Neural progenitor cell (in vitro differentiated cells): ENCODE measurements around the gene DEDD. TPM values are rescaled to one million over a fixed set of nuclear protein-coding genes. Genes with fewer than 3 reads are reported as not detected.

Experiments used
- DNase-seq: peaks from one replicate; pipeline ENCODE4 v3.0.0-alpha.2; 2016; ENCODE audit warnings: low spot score
- H2AFZ ChIP-seq: fragments of 200-600 bp; sonication (generic); replicated peaks from 2 replicates; pipeline ENCODE4 v1.6.1; 2016; ENCODE audit warnings: antibody characterized with exemption
- H3F3A ChIP-seq: fragments of 200-600 bp; sonication (generic); 2 replicates; pipeline ENCODE4 v1.6.1; 2016; ENCODE audit warnings: antibody characterized with exemption, low read depth
- H3K27ac ChIP-seq: fragments of 200-600 bp; sonication (generic); 2 replicates; pipeline ENCODE4 v1.5.1; 2016; ENCODE audit warnings: mild to moderate bottlenecking
- H3K27me3 ChIP-seq: fragments of 200-600 bp; sonication (generic); 2 replicates; pipeline ENCODE4 v1.6.1; 2016; ENCODE audit warnings: mild to moderate bottlenecking, moderate library complexity
- H3K36me3 ChIP-seq: fragments of 200-600 bp; sonication (generic); 2 replicates; pipeline ENCODE4 v1.5.1; 2016
- H3K4me1 ChIP-seq: fragments of 200-600 bp; sonication (generic); 2 replicates; pipeline ENCODE4 v1.6.1; 2016; ENCODE audit warnings: mixed run types
- H3K4me2 ChIP-seq: fragments of 200-600 bp; sonication (generic); 2 replicates; pipeline ENCODE4 v1.6.1; 2016
- H3K4me3 ChIP-seq: fragments of 200-600 bp; sonication (generic); 2 replicates; pipeline ENCODE4 v1.5.1; 2016
- H3K79me2 ChIP-seq: fragments of 200-600 bp; sonication (generic); 2 replicates; pipeline ENCODE4 v1.6.1; 2016; ENCODE audit warnings: low read depth
- H3K9ac ChIP-seq: fragments of 200-600 bp; sonication (generic); 2 replicates; pipeline ENCODE4 v1.6.1; 2016
- H3K9me3 ChIP-seq: fragments of 200-600 bp; sonication (generic); 2 replicates; pipeline ENCODE4 v1.5.1; 2016; ENCODE audit warnings: low read depth
- H4K20me1 ChIP-seq: fragments of 200-600 bp; sonication (generic); 2 replicates; pipeline ENCODE4 v1.6.1; 2016; ENCODE audit warnings: low read depth
- H3K27ac Mint-ChIP-seq: 3 replicates; pipeline ENCODE4 v1.8.0; 2021; ENCODE audit warnings: mixed read lengths
- H3K27me3 Mint-ChIP-seq: 2 replicates; pipeline ENCODE4 v1.8.0; 2022; ENCODE audit warnings: low read depth, mild to moderate bottlenecking, inconsistent platforms, moderate library complexity, mixed read lengths; ENCODE audit not compliant: insufficient read depth
- H3K36me3 Mint-ChIP-seq: 3 replicates; pipeline ENCODE4 v1.8.0; 2021; ENCODE audit warnings: mixed read lengths
- H3K4me1 Mint-ChIP-seq: 3 replicates; pipeline ENCODE4 v1.8.0; 2021; ENCODE audit warnings: mixed read lengths
- H3K4me3 Mint-ChIP-seq: 3 replicates; pipeline ENCODE4 v1.8.0; 2021; ENCODE audit warnings: mild to moderate bottlenecking, moderate library complexity, mixed read lengths
- H3K9me3 Mint-ChIP-seq: 3 replicates; pipeline ENCODE4 v1.8.0; 2020; ENCODE audit warnings: mixed read lengths
- EZH2 ChIP-seq: fragments of 200-600 bp; sonication (generic); IDR thresholded peaks from 2 replicates; pipeline ENCODE4 v1.6.1; 2017; ENCODE audit warnings: antibody characterized with exemption, mild to moderate bottlenecking, moderate library complexity
- EZH2phosphoT487 ChIP-seq: fragments of 200-600 bp; sonication (generic); IDR thresholded peaks from 2 replicates; pipeline ENCODE4 v1.6.1; 2017; ENCODE audit warnings: antibody characterized with exemption
- total RNA-seq: library from RNA; depleted of rRNA; stranded (reverse); fragments of >200 nt; gene quantifications from 2 replicates; pipeline ENCODE4 v1.2.3, GENCODE V29; 2015; ENCODE audit warnings: low replicate concordance
- TF ChIP-seq, protein P1 (sequence below): fragments of 200-600 bp; sonication (generic); IDR thresholded peaks from 2 replicates; pipeline ENCODE4 v1.5.1; 2017; ENCODE audit warnings: antibody characterized with exemption, mild to moderate bottlenecking

DEDD gene
- total RNA-seq, 1 donor from 2014 or later, result 29.7 TPM

DNA sequence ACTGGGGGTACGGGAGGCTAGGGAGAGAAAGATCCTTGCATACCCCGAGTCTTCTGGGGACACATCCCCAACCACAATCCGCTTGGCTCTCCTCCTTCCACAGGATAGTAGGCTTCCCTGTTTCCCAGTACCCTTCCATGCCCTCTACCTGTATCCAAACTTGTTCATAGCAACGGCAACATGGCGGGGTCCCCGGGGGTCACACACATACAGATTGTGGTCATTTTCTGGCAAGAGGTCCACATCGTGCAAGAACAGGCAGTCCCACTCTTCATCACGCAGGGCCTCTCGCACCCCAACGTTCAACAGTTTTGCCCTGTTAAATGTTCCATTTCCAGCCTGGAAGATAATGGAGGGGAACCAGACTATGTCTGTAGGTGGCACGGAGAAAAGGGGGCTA, 41.2 kb upstream of the DEDD start:
- Histone ChIP-seq H3K9ac (no peak overlapping the region), H3F3A (peaks cover 10% of the 10 kb centered on the region), H3K27ac (no peak overlapping the region), H2AFZ (no peak overlapping the region), H3K4me2 (no peak overlapping the region), H3K4me3 (no peak overlapping the region), H4K20me1 (no peaks in the 10 kb centered on the region), H3K27me3 (peaks cover 9% of the 10 kb centered on the region), H3K4me1 (no peaks in the 10 kb centered on the region), H3K36me3 (no peaks in the 10 kb centered on the region), H3K9me3 (no peaks in the 10 kb centered on the region), H3K79me2 (no peaks in the 10 kb centered on the region)
- Mint-ChIP-seq H3K9me3 (no peaks in the 10 kb centered on the region), H3K27me3 (no peaks in the 10 kb centered on the region), H3K4me1 (peaks cover 24% of the 10 kb centered on the region), H3K27ac (no peak overlapping the region), H3K4me3 (peak overlapping the region; percentile 11), H3K36me3 (peaks cover 29% of the 10 kb centered on the region)
- no peak for DNase-seq
- TF ChIP-seq EZH2phosphoT487 (no peak), EZH2 (no peak)
- TF ChIP-seq, protein P1, sequence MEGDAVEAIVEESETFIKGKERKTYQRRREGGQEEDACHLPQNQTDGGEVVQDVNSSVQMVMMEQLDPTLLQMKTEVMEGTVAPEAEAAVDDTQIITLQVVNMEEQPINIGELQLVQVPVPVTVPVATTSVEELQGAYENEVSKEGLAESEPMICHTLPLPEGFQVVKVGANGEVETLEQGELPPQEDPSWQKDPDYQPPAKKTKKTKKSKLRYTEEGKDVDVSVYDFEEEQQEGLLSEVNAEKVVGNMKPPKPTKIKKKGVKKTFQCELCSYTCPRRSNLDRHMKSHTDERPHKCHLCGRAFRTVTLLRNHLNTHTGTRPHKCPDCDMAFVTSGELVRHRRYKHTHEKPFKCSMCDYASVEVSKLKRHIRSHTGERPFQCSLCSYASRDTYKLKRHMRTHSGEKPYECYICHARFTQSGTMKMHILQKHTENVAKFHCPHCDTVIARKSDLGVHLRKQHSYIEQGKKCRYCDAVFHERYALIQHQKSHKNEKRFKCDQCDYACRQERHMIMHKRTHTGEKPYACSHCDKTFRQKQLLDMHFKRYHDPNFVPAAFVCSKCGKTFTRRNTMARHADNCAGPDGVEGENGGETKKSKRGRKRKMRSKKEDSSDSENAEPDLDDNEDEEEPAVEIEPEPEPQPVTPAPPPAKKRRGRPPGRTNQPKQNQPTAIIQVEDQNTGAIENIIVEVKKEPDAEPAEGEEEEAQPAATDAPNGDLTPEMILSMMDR, result no peak

DNA sequence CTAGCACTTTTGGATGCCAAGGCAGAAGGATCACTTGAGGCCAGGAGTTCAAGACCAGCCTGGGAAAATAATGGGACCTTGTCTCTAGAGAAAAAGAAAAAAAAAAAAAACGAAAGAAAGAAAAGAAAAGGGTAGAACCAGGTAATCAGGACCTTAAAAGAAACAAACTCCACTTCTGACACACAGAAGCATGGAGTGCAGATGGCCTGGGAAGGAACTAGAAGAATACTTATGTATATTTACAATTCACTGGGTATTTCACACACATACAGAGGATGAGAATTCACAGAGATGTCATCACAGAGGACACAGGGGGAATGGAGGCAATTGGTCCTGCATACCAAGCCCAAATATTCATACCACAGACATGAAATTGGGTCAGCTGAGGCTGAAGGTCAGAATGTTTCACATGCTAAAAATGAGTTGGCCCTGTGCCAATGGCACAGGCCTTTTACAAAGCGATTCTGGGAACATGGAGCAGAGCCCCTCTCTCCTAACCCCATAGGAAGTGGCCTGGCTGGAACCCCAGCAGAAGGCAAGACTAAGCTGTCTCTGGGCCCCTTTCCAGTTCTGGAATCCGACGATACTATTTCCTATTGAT, 40.4 kb upstream of the DEDD start:
- Histone ChIP-seq H4K20me1 (no peaks in the 10 kb centered on the region), H3K79me2 (no peaks in the 10 kb centered on the region), H3K9ac (no peak overlapping the region), H3K4me3 (no peak overlapping the region), H3K4me2 (no peak overlapping the region), H3K27me3 (peaks cover under 1% of the 10 kb centered on the region), H2AFZ (no peak overlapping the region), H3K27ac (no peak overlapping the region), H3K9me3 (no peaks in the 10 kb centered on the region), H3K36me3 (no peaks in the 10 kb centered on the region), H3F3A (peaks cover 5% of the 10 kb centered on the region), H3K4me1 (no peaks in the 10 kb centered on the region)
- Mint-ChIP-seq H3K9me3 (no peaks in the 10 kb centered on the region), H3K27me3 (no peaks in the 10 kb centered on the region), H3K27ac (no peak overlapping the region), H3K4me3 (no peak overlapping the region), H3K36me3 (peaks cover 33% of the 10 kb centered on the region), H3K4me1 (peaks cover 24% of the 10 kb centered on the region)
- TF ChIP-seq, protein P1, result no peak
- no peak for DNase-seq

DNA sequence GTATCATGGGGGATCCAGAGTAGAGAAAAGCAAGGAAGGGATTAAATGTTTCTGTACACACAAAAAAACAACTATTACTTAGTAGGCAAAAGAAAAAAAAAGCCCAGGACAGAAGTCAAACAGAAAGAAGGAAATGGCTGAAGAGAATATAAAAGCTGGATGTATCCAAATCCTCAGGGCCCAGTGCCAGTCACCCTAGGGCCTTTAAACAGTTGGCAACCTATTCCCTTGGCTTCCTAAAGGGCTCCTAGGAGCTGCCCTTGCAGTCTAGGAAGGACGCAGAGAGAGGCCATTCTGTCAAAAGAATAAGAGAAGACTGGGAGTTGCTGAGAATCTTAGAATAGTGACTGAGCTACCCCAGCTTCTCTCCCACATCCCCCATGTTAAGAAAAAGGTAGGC, 39.9 kb upstream of the DEDD start:
- Histone ChIP-seq H3K9me3 (no peaks in the 10 kb centered on the region), H3K4me1 (no peaks in the 10 kb centered on the region), H3K27me3 (no peaks in the 10 kb centered on the region), H4K20me1 (no peaks in the 10 kb centered on the region), H3F3A (no peaks in the 10 kb centered on the region), H2AFZ (no peak overlapping the region), H3K4me2 (no peak overlapping the region), H3K36me3 (no peaks in the 10 kb centered on the region), H3K9ac (no peak overlapping the region), H3K4me3 (no peak overlapping the region), H3K79me2 (no peaks in the 10 kb centered on the region), H3K27ac (no peak overlapping the region)
- no peak overlapping the region for H3K4me3 Mint-ChIP-seq
- no peaks in the 10 kb centered on the region for H3K27me3 Mint-ChIP-seq
- H3K4me1 Mint-ChIP-seq, result peaks cover 24% of the 10 kb centered on the region
- TF ChIP-seq EZH2phosphoT487, result no peak
- TF ChIP-seq, protein P1, result no peak
- TF ChIP-seq EZH2, result no peak
- no peaks in the 10 kb centered on the region for H3K9me3 Mint-ChIP-seq
- no peak for DNase-seq
- peaks cover 33% of the 10 kb centered on the region for H3K36me3 Mint-ChIP-seq
- no peak overlapping the region for H3K27ac Mint-ChIP-seq
